Thyroid gland (tissue), 4 donors: ENCODE measurements around the gene CASKIN2.

Experiments used
- CTCF ChIP-seq, 6 experiments: fragments of 200-600 bp in 3 of 6; fragments of 450-650 bp in 3 of 6; sonication (generic) in 3 of 6; IDR thresholded peaks; one replicate each; pipeline ENCODE4 v1.5.1; 2016 to 2019; ENCODE audit warnings: antibody characterized with exemption in 6 of 6, mild to moderate bottlenecking in 2 of 6, inconsistent platforms in 1 of 6, moderate library complexity in 1 of 6
- POLR2A ChIP-seq, 2 donors: fragments of 450-650 bp; IDR thresholded peaks; one replicate each; pipeline ENCODE4 v1.6.1; 2017; ENCODE audit warnings: antibody characterized with exemption in 2 of 2, mild to moderate bottlenecking in 2 of 2, moderate library complexity in 1 of 2

- TF ChIP-seq POLR2A (IDR thresholded peaks at IDR 0.05) (no peak), CTCF (IDR thresholded peaks at IDR 0.05) (no peak)
Measured at GRCh38 chr17:75454193-75454592, 61.1 kb downstream of the CASKIN2 start.
